SJSA1 (cell line): ENCODE results near the gene CKMT2. TPM values are rescaled to one million over a fixed set of nuclear protein-coding genes. Genes with fewer than 3 reads are reported as not detected.
"Not testable (repeated sequence)": the region's sequence is repeated elsewhere in the genome, so short reads cannot be mapped to it uniquely, and the experiment has no call there.

ENCODE experiments used
- DNase-seq, 2 experiments: peaks; one replicate each; pipeline ENCODE4 v3.0.0-alpha.2; 2015 to 2020; ENCODE audit warnings: low spot score in 2 of 2, low read depth in 1 of 2
- H3K27ac ChIP-seq: fragments of 250-450 bp; sonication (Bioruptor Pico); 2 replicates; pipeline ENCODE4 v1.5.1; 2020; ENCODE audit warnings: mild to moderate bottlenecking, moderate library complexity
- H3K27me3 ChIP-seq: fragments of 250-450 bp; sonication (Bioruptor Pico); replicated peaks from 2 replicates; pipeline ENCODE4 v1.5.1; 2020; ENCODE audit warnings: mild to moderate bottlenecking, moderate library complexity
- H3K36me3 ChIP-seq: fragments of 250-450 bp; sonication (Bioruptor Pico); 2 replicates; pipeline ENCODE4 v1.5.1; 2020; ENCODE audit warnings: mild to moderate bottlenecking
- H3K4me1 ChIP-seq: fragments of 250-450 bp; sonication (Bioruptor Pico); replicated peaks from 2 replicates; pipeline ENCODE4 v1.6.1; 2021; ENCODE audit warnings: mild to moderate bottlenecking
- H3K4me3 ChIP-seq: fragments of 250-450 bp; sonication (Bioruptor Pico); 2 replicates; pipeline ENCODE4 v1.5.1; 2020; ENCODE audit warnings: mild to moderate bottlenecking
- H3K9me3 ChIP-seq: fragments of 250-450 bp; sonication (Bioruptor Pico); replicated peaks from 2 replicates; pipeline ENCODE4 v1.5.1; 2020; ENCODE audit warnings: mild to moderate bottlenecking
- total RNA-seq: library from RNA; depleted of rRNA; stranded (reverse); fragments of >200 nt; shearing (Covaris generic); gene quantifications from 2 replicates; pipeline ENCODE4 v1.2.3, GENCODE V29; 2014

CKMT2 gene
- total RNA-seq, 1 experiment from 2014 or later: not detected

DNA sequence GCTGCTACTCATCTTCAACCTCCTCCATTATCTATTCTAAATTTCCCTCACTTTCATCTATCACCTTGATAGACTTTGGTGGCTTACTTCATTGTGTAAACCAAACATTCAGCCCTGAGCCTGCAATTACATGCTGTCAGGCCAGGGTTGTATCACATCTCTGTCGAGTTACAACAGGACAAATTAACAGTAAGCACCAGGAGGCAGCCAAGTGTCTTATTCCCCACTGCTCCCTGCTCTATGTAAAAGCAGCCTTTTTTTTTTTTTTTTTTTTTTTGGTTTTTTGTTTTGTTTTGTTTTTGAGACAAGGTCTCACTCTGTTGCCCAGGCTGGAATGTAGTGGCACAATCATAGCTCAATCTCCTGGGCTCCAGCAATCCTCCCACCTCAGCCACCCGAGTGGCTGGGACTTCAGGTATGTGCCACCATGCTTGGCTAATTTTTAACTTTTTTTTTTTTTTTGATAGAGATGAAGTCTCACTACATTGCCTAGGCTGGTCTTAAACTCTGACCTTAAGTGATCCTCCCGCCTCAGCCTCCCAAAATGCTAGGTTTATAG is 53.0 kb downstream of the CKMT2 start:
- H3K4me1 ChIP-seq: no peaks in the 10 kb centered on the region
- no peaks in the 10 kb centered on the region for H3K36me3 ChIP-seq
- no peak overlapping the region for H3K4me3 ChIP-seq
- H3K27ac ChIP-seq: no peak overlapping the region
- no peaks in the 10 kb centered on the region for H3K9me3 ChIP-seq
- H3K27me3 ChIP-seq: no peaks in the 10 kb centered on the region
- DNase-seq: no peak

DNA sequence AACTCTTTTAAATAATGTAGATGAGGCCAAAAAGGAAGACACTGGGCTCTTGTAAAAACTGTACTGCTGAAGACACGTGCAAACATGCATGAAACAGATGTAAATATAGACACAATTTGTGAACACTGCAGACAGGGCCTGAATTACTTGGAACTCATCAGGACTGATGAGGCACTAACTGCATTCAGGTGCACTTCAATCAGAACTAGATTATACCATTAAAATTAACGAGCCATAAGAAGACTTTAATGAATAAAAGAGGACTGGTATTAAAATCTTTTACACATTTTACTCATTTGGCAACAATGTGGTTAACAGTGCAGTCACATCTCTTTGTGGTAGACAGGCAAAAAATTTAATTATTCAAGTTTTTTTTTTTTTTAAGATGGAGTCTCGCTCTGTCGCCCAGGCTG is 54.9 kb downstream of the CKMT2 start:
- Histone ChIP-seq H3K4me3 (no peak overlapping the region), H3K4me1 (no peaks in the 10 kb centered on the region), H3K36me3 (no peaks in the 10 kb centered on the region), H3K27me3 (no peaks in the 10 kb centered on the region), H3K27ac (no peak overlapping the region), H3K9me3 (no peaks in the 10 kb centered on the region)
- DNase-seq: no peak

DNA sequence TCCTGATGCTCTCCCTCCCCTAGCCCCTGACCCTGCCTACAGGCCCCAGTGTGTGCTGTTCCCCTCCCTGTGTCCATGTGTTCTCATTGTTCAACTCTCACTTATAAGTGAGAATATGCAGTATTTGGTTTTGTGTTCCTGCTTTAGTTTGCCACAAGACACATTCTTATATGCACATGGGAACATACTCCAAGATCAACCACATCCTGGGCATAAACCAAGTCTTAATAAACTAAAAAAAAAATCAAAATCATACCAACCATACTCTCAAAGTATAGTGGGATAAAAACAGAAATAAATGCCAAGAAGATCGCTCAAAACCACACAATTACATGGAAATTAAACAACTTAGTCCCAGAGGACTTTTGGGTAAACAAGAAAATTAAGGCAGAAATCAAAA is 57.0 kb downstream of the CKMT2 start:
- DNase-seq: no peak
- H3K36me3 ChIP-seq: no peaks in the 10 kb centered on the region
- H3K4me3 ChIP-seq: no peak overlapping the region
- H3K27me3 ChIP-seq: no peaks in the 10 kb centered on the region
- H3K4me1 ChIP-seq: no peaks in the 10 kb centered on the region
- no peaks in the 10 kb centered on the region for H3K9me3 ChIP-seq
- no peak overlapping the region for H3K27ac ChIP-seq

DNA sequence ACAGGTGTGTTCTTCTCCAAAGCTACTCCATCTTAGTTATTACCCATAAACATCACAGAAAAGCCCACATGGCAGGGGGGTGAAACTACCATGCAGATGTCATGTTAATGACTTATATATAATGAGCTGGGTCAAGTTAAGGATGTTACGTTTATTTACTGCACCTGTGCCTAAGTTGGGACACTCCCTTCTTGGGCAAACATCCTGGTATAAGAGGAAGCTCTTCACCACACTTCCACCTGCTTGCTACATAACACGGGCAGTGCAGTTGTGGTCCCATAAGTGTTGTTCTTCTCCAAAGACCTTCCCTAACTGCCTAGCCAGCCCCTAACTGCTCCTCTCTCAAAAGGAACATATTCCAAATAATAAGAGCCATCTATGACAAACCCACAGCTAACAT is 59.0 kb downstream of the CKMT2 start:
- no peak overlapping the region for H3K27ac ChIP-seq
- no peak overlapping the region for H3K4me3 ChIP-seq
- no peaks in the 10 kb centered on the region for H3K36me3 ChIP-seq
- no peaks in the 10 kb centered on the region for H3K27me3 ChIP-seq
- H3K9me3 ChIP-seq: no peaks in the 10 kb centered on the region
- DNase-seq: no peak
- no peaks in the 10 kb centered on the region for H3K4me1 ChIP-seq

DNA sequence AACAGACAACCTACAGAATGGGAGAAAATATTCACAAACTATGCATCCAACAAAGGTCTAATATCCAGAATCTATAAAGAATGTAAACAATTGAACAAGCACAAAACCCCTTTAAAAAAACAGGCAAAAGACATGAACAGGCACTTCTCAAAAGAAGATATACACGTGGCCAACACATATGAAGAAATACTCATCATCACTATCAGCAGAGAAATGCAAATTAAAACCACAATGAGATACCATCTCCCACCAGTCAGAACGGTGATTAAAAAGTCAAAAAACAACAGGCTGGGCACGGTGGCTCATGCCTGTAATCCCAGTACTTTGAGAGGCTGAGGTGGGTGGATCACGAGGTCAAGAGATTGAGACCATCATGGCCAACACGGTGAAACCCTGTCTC is 60.9 kb downstream of the CKMT2 start:
- H3K27me3 ChIP-seq, H3K4me1 ChIP-seq, H3K9me3 ChIP-seq, H3K36me3 ChIP-seq, DNase-seq, H3K4me3 ChIP-seq, H3K27ac ChIP-seq: not testable (repeated sequence)

DNA sequence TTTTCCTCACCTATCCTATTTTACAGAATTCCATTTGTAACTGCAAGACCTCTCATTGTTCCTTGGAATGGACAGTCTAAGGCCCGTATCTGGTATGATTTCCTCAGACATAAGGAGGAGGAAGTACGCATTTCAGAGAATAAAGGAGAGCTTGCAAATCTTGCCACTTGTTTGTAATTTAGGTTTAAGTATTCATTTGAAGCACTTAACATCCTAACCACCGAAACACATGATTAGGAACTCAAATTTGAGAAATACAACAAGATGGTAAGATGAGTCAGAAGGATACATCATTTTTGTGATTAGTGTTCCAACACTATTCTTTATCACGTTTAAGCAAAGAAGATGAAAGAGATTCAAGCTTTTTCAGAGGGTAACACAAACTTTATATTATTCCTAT is 64.4 kb downstream of the CKMT2 start:
- no peak for DNase-seq
- H3K9me3 ChIP-seq: no peaks in the 10 kb centered on the region
- H3K4me3 ChIP-seq: no peak overlapping the region
- peaks cover 17% of the 10 kb centered on the region for H3K4me1 ChIP-seq
- H3K27ac ChIP-seq: no peak overlapping the region
- no peaks in the 10 kb centered on the region for H3K27me3 ChIP-seq
- H3K36me3 ChIP-seq: peaks cover 14% of the 10 kb centered on the region

DNA sequence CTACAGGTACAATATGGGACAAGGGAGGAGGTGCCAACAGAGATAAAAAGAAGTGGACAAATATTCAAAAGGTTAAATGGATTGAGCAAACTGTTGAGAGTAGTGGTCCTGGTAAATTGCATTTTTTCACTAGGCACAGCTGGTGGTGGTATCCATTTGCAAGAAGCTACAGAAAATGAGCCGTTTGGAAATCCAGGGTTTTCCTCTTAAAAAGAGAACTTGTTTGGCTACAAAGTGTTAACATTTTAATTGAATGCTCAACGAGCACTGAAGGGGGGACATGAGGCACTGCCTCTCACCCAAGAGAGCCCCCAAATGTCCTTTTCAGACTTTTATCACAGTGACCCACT is 67.8 kb downstream of the CKMT2 start:
- no peak for DNase-seq
- H3K4me3 ChIP-seq: peak overlapping the region; percentile 76
- H3K9me3 ChIP-seq: no peaks in the 10 kb centered on the region
- no peaks in the 10 kb centered on the region for H3K27me3 ChIP-seq
- H3K36me3 ChIP-seq: peaks cover 26% of the 10 kb centered on the region
- peaks cover 31% of the 10 kb centered on the region for H3K4me1 ChIP-seq
- peak overlapping the region; percentile 88 for H3K27ac ChIP-seq

DNA sequence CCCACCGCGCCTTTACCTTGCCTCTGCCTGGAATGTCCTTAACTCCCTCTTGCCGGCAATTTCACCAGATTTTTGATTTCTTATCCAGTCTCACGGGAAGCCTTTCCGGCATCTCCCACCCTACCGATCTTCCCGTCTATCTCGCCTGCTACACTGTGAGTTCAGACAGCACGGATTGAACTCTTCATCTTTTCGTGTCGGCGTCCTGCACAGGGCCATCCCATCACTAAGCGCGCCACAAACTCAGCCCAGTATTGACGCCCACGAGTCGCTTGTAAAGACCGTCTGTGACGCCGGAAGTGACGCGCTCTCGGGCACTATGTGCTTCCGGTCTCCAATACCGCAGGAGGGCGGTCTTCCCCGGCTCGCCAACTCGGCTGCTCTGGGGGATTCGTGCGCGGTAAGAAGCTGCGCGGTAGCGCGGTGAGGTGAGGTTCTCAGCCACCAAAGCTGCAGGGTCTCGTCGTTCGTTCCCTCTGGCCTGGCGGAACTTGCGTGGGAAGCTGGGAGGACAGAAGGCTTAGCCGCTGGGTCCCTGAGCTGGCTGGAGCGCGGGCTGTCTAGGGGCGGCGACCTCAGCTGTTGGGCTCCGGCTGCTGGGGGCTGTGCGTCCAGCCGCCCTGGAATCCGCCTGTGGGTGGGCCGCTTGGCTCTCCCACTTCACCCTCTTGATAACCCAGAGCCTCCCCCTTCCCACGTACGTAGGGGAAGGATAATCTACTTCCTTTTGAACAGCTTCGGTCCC is 68.3 kb downstream of the CKMT2 start, which contains the start of gene ZCCHC9:
ZCCHC9 (plus strand) TSS at position 317 of the 745 bp plus-strand sequence. CDS start 3,171 bp downstream, outside the sequence.
- peaks cover 31% of the 10 kb centered on the region for H3K4me1 ChIP-seq

DNA sequence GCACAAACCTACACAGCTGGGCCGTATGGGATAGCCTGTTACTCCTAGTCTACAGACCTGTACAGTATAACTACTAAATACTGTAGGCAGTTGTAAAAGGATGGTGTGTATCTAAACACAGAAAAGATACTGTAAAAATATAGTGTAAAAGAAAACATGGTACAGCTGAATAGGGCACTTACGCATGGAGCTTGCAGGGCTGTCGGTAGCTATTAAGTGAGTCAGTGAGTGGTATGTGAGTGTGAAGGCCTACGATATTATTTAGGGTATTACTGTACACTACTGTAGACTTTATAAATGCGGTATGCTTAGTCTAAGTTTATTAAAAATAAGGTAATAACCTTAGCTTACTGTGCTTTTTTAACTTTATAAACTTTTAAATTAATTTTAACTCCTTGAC is 69.5 kb downstream of the CKMT2 start:
- Histone ChIP-seq H3K4me3 (peak overlapping the region; percentile 76), H3K4me1 (peaks cover 31% of the 10 kb centered on the region), H3K27me3 (no peaks in the 10 kb centered on the region), H3K36me3 (peaks cover 32% of the 10 kb centered on the region), H3K27ac (peak overlapping the region; percentile 88), H3K9me3 (no peaks in the 10 kb centered on the region)
- DNase-seq: no peak

More for the DNA sequence above, 68.3 kb downstream of the CKMT2 start, which contains the start of gene ZCCHC9:
- peak; percentile 90 to 93 for DNase-seq
- Histone ChIP-seq H3K4me3 (peak within 1 kb of the TSS; percentile 76), H3K27me3 (no peaks in the 10 kb centered on the region), H3K36me3 (peaks cover 29% of the 10 kb centered on the region), H3K9me3 (no peaks in the 10 kb centered on the region), H3K27ac (peak within 1 kb of the TSS; percentile 88)

DNA sequence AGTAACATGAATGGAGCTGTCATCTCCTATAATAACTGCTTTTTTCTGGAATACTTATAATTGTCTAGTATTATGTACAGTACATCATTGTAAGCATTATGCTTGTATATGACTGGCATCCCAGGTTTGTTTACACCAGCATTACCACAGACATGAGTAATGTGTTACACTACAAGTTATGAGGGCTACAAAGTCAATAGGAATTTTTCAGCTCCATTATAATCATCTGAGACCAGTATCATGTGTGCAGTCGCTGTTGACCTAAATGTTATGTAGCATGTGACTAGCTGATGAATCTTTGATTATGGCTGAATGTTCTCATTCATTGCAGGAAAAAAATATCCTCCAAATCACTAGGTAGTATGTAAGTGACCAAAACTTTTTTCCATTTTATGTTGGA is 70.4 kb downstream of the CKMT2 start:
- H3K27ac ChIP-seq: peak overlapping the region; percentile 51
- peaks cover 32% of the 10 kb centered on the region for H3K36me3 ChIP-seq
- no peaks in the 10 kb centered on the region for H3K27me3 ChIP-seq
- DNase-seq: peak; percentile 52 to 62
- H3K9me3 ChIP-seq: no peaks in the 10 kb centered on the region
- H3K4me1 ChIP-seq: peaks cover 31% of the 10 kb centered on the region
- no peak overlapping the region for H3K4me3 ChIP-seq

DNA sequence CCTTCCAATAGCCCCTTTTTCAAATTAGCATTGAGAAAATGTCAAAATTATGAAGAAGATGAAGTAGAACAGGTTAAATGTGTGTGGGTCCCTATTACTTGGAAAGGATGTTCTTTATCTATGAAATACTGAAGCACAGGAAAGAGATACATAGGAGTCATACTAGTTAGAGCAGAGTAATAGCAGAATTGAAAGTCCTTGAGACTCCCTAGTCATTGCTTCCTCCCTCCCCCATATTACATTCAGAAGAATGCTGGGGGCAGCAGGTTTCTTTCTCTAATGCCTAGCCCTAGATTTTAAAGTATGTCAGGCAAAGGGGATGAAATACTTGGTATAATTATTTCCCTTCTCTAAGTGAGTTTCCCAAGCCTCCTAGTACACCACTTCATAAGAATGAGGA is 72.7 kb downstream of the CKMT2 start:
- H3K27ac ChIP-seq: no peak overlapping the region
- no peaks in the 10 kb centered on the region for H3K9me3 ChIP-seq
- peaks cover 44% of the 10 kb centered on the region for H3K36me3 ChIP-seq
- H3K4me3 ChIP-seq: no peak overlapping the region
- DNase-seq: no peak
- H3K4me1 ChIP-seq: peaks cover 19% of the 10 kb centered on the region
- H3K27me3 ChIP-seq: no peaks in the 10 kb centered on the region

DNA sequence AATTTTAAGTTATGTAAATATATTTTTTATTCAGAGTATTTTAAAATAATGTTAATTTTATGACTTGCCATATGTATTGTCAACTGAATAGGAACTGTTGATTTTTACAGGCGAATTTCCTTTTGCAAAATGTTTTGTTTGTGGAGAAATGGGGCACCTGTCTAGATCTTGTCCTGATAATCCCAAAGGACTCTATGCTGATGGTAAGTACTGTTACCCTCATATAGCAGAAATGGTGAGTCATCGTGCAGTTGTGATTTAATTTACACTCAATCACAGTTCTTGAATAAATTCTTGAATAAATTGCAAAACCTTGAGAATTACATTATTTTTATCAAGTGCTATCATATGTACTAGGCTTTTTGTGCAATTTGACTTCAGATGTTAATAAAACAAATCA is 75.7 kb downstream of the CKMT2 start:
- Histone ChIP-seq H3K4me1 (peaks cover 3% of the 10 kb centered on the region), H3K27me3 (no peaks in the 10 kb centered on the region), H3K27ac (no peak overlapping the region), H3K4me3 (no peak overlapping the region), H3K36me3 (peaks cover 59% of the 10 kb centered on the region), H3K9me3 (no peaks in the 10 kb centered on the region)
- DNase-seq: no peak

DNA sequence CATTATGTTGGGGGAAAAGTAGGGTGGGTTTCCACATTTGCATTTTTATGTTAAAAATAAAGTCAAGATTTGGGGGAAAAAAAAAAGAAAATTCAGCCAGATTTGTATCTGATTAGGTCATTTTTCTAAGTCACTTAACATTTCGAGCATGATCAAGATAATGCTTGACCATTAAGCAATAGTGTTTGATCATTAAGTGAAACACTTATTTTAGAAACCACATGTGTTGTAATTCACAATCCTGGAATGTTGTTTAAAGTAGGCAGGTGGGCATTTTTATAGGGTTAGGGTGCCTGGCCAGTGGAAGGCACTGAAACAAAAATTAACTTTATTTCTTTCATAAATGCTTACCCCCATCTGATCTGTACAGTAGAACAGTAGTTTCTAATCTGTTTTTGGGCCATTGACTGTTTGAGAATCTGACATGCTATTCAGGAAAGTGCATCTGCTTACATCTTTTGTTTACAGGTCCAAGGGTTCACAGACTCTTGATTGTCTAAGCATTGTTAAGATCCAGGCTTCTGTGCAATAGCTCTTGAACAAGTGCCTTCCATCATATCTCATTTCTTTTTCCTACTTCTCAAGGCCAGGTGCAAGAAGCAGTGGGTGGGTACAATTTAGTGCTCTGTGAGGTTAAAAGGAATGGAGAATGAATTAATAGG is 77.4 kb downstream of the CKMT2 start:
- no peaks in the 10 kb centered on the region for H3K27me3 ChIP-seq

DNA sequence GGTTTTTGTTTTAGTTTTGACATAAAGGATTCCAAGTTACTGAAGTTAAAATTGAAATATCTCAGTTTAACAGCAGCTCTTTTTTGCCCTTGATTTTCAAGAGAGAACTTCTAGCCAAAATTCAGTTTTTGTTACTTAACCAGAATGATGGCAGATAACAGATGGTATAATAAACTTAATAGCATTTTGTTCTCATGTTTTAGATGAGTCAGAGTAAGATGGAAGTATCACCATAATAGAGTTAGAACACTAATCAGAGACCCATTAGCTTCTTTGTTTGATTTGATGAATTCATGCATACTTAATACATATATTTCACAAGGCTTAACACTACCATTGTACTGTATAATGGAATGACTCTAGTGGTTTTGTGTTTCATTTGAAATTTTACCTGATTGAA is 80.2 kb downstream of the CKMT2 start:
- H3K4me1 ChIP-seq: peaks cover 8% of the 10 kb centered on the region
- H3K27ac ChIP-seq: no peak overlapping the region
- H3K36me3 ChIP-seq: peaks cover 52% of the 10 kb centered on the region
- no peaks in the 10 kb centered on the region for H3K27me3 ChIP-seq
- DNase-seq: no peak
- no peaks in the 10 kb centered on the region for H3K9me3 ChIP-seq
- no peak overlapping the region for H3K4me3 ChIP-seq

More for the DNA sequence above, 77.4 kb downstream of the CKMT2 start:
- Histone ChIP-seq H3K9me3 (no peaks in the 10 kb centered on the region), H3K36me3 (peaks cover 62% of the 10 kb centered on the region), H3K4me1 (peaks cover 6% of the 10 kb centered on the region), H3K4me3 (no peak overlapping the region), H3K27ac (no peak overlapping the region)
- no peak for DNase-seq
